Measurements from ENCODE around the gene INTS6.

Gene INTS6

DNA sequence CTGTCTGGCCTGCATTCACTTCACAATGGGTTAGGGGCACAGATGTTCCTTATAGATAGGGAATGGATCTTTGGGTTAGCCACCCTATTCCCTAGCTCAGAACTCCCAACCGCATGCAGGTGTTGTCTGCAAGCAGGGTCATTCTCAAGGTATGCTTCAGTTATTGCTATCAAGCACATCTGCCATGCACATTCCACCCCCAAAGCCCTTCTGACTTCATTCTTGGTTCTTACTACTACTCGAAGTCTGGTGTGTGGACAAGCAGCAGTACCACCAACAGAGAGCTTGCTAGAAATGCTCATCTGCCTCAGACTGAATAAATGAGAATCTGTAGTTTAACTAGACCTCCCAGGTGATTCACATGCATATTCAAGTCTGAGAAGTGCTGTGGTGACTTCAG, 82.0 kb downstream of the INTS6 start:
- Histone ChIP-seq H3K4me3 (ENCODE audit: low read depth, low read length) (no peak overlapping the region), H3K36me3 (replicated peaks) (peaks cover 41% of the 10 kb centered on the region), H3K27ac (no peak overlapping the region), H3K27me3 (replicated peaks) (no peaks in the 10 kb centered on the region)
- in situ Hi-C loops (cut with HindIII; ENCODE audit: low pct_ligation_motif_present, low sequenced_read_pairs): no loop called here
- TF ChIP-seq, protein P1, sequence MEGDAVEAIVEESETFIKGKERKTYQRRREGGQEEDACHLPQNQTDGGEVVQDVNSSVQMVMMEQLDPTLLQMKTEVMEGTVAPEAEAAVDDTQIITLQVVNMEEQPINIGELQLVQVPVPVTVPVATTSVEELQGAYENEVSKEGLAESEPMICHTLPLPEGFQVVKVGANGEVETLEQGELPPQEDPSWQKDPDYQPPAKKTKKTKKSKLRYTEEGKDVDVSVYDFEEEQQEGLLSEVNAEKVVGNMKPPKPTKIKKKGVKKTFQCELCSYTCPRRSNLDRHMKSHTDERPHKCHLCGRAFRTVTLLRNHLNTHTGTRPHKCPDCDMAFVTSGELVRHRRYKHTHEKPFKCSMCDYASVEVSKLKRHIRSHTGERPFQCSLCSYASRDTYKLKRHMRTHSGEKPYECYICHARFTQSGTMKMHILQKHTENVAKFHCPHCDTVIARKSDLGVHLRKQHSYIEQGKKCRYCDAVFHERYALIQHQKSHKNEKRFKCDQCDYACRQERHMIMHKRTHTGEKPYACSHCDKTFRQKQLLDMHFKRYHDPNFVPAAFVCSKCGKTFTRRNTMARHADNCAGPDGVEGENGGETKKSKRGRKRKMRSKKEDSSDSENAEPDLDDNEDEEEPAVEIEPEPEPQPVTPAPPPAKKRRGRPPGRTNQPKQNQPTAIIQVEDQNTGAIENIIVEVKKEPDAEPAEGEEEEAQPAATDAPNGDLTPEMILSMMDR (IDR thresholded peaks at IDR 0.05; ENCODE audit: low read depth, low read length, missing control alignments): no peak
- no peak for DNase-seq

DNA sequence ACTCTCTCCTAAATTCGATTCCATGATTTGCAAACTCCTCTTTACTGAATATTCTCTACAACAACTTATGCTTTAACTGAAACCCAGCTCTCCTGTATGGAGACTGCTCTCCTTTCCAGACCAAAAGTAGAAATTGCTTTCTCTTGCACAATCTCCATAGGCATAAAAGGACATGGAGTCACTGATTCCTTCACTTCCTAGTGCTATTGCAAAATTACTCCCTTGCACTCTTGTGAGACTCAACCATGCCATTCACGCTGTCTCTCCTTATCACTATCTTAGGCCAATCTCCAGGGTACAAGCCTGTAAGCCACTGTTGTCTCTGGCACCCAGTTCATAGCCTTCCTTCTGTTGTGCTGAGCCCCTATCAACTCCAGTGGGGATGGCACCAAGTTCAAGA, 82.7 kb downstream of the INTS6 start:
- Histone ChIP-seq H3K27ac (no peak overlapping the region), H3K36me3 (replicated peaks) (peaks cover 39% of the 10 kb centered on the region)

DNA sequence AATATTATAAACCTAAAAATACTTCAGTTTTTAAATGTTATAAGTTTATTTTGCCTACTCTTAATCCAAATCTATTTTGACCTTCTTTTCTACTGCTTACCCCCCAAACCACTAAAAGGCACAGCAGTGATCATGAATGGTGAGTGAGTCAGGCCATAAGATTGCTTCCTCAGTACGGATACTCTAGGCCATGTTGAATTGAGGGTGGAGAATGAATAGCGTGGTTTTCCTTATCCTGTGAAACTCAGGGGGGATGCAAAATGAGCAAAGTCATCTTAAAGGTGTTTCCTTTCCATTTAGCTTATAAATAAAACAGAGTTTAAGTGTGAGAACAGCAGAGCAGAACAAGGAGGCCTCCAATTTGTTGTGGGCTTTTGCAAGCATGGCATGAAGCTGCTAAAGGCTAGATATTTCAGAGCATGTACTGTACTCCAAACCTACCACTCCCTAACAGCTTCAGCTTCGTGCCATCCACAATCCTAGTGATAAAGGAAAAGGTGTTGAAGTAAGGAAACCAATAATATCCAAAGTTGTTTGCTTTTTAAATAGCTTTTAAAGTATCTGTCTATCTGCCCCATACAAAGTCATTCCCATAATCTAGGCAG, 88.3 kb downstream of the INTS6 start:
- Histone ChIP-seq H3K4me3 (ENCODE audit: low read depth, low read length) (no peak overlapping the region), H3K36me3 (replicated peaks) (peaks cover 18% of the 10 kb centered on the region), H3K27me3 (replicated peaks) (no peaks in the 10 kb centered on the region), H3K27ac (peak overlapping the region; percentile 50)
- peak; percentile 74 for DNase-seq
- in situ Hi-C loops (cut with HindIII; ENCODE audit: low pct_ligation_motif_present, low sequenced_read_pairs): no loop called here
- TF ChIP-seq, protein P1 (IDR thresholded peaks at IDR 0.05; ENCODE audit: low read depth, low read length, missing control alignments): no peak

More for the DNA sequence above, 82.7 kb downstream of the INTS6 start:
- H3K4me3 ChIP-seq (ENCODE audit: low read depth, low read length): no peak overlapping the region
- TF ChIP-seq, protein P1 (IDR thresholded peaks at IDR 0.05; ENCODE audit: low read depth, low read length, missing control alignments): no peak
- no peaks in the 10 kb centered on the region for H3K27me3 ChIP-seq (replicated peaks)
- in situ Hi-C loops (cut with HindIII; ENCODE audit: low pct_ligation_motif_present, low sequenced_read_pairs): no loop called here
- peak; percentile 3 for DNase-seq

DNA sequence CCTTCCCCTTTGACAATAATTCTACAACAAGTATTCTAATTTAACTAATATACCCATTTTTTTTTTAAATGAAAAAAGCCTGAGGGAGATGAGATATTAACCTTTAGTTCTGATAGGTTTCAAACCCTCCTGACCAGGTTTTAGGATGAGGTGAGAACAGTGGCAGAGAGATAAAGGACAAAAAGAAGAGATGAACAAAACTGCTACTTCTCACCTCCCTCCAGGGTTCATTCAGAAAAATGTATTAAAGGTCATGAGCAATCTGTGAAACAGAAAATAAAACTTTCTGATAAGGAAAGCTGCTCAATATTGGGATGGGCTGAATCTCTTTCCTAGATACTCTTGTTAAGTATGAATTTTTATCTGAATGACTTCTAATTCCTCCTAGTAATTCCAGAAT, 89.2 kb downstream of the INTS6 start:
- in situ Hi-C loops (cut with HindIII; ENCODE audit: low pct_ligation_motif_present, low sequenced_read_pairs): no loop called here
- no peak for DNase-seq
- H3K27me3 ChIP-seq (replicated peaks): no peaks in the 10 kb centered on the region
- peaks cover 14% of the 10 kb centered on the region for H3K36me3 ChIP-seq (replicated peaks)
- no peak overlapping the region for H3K4me3 ChIP-seq (ENCODE audit: low read depth, low read length)
- TF ChIP-seq, protein P1 (IDR thresholded peaks at IDR 0.05; ENCODE audit: low read depth, low read length, missing control alignments): no peak
- no peak overlapping the region for H3K27ac ChIP-seq

DNA sequence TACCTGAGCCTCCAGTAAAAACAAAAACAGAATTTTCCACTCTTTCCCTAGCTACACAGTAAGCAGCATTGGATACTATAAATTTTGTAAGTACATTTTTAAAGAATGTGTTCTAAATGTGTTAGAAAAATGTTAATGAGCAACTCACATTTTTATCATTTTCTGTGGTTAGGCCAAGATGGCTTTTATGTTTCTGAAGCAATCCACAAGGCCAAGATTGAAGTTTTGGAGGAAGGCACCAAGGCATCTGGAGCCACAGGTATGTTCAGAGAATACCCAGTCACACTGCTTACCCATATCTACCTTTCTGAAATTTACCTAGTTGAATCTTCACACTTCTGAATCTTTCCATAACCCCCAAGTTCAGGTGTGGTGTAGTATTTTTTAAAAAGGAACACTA, 91.7 kb downstream of the INTS6 start:
- DNase-seq: no peak
- in situ Hi-C loops (cut with HindIII; ENCODE audit: low pct_ligation_motif_present, low sequenced_read_pairs): no loop called here
- H3K27me3 ChIP-seq (replicated peaks): no peaks in the 10 kb centered on the region
- peaks cover 2% of the 10 kb centered on the region for H3K36me3 ChIP-seq (replicated peaks)
- no peak overlapping the region for H3K4me3 ChIP-seq (ENCODE audit: low read depth, low read length)
- TF ChIP-seq, protein P1 (IDR thresholded peaks at IDR 0.05; ENCODE audit: low read depth, low read length, missing control alignments): no peak
- no peak overlapping the region for H3K27ac ChIP-seq

DNA sequence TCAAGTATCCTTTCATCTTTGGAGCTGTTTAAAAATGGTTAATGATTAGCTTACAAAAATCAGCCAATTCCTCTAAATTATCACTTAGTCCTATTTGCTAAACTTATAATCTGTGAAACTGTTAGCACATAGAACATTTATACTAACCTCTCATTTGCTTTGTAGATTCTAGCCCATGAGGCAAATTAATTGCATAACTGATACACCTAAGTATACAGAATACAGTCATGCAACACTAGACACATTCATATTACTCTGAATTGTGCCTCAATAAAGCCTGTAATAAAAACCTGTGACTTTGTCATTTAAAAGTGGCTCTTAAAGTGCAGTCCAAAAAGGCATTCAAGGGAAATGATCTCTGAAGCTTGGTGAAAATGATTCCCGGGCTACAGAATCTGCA, 92.3 kb downstream of the INTS6 start:
- no peak overlapping the region for H3K4me3 ChIP-seq (ENCODE audit: low read depth, low read length)
- H3K36me3 ChIP-seq (replicated peaks): peaks cover 1% of the 10 kb centered on the region
- H3K27me3 ChIP-seq (replicated peaks): no peaks in the 10 kb centered on the region
- TF ChIP-seq, protein P1 (IDR thresholded peaks at IDR 0.05; ENCODE audit: low read depth, low read length, missing control alignments): no peak
- H3K27ac ChIP-seq: no peak overlapping the region
- in situ Hi-C loops (cut with HindIII; ENCODE audit: low pct_ligation_motif_present, low sequenced_read_pairs): no loop called here
- no peak for DNase-seq

All from brain microvascular endothelial cell (primary cell).